Dedifferentiated amniotic fluid mesenchymal stem cell (primary cell): ENCODE results near the gene GTPBP10.
"Not testable (repeated sequence)": the region's sequence is repeated elsewhere in the genome, so short reads cannot be mapped to it uniquely, and the experiment has no call there.

ENCODE experiments used
- DNase-seq: peaks from one replicate; pipeline ENCODE4 v3.0.0-alpha.2; 2016; ENCODE audit errors: extremely low spot score

Gene GTPBP10

GRCh38 chr7:90346336-90347125 is at the start of gene GTPBP10:
TSS of gene GTPBP10 (plus strand) at chr7:90346716. CDS start at chr7:90346742, 26 bp downstream.
- DNase-seq = peak; percentile 95

GRCh38 chr7:90298145-90299038 is 48.1 kb upstream of the GTPBP10 start:
- peak; percentile 51 for DNase-seq

DNA sequence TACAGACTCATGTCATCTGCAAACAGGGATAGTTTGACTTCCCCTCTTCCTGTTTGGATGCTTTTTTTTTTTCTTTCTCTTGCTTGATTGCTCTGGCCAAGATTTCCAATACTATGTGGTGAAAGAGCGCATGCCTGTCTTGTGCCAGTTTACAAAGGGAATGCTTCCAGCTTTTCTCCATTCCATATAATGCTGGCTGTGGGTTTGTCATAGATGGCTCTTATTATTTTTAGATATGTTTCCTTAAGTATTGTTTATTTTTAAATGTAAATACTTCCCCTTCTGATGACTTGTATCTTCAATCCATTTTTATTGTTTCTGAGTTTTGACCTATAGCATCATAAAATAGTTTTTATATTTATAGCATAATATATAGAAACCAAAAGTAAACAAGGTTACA is 43.3 kb upstream of the GTPBP10 start:
- DNase-seq = no peak

- DNase-seq = no peak
These were observed 36.6 kb upstream of the GTPBP10 start for GRCh38 chr7:90309872-90310271.

GRCh38 chr7:90311175-90311574 is 35.3 kb upstream of the GTPBP10 start:
- no peak for DNase-seq

DNA sequence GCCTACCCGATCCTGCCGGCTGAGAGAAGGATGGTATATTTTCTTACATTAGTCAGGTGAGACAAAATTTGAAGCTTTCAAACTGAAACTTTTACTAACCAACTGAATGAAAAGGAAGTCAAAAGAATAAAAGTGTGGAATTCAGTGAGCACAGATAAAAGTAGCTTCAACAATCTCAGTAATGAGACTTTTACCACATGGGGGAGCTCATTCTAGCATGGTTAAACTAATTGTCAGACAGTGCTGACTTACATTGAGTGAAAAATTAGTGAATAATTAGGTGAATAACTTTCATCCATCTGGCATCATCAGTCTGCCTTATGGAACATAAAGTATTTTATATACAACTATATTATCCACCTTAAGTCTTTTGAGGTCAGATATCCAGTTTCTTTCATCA is 33.8 kb upstream of the GTPBP10 start:
- DNase-seq = no peak

DNA sequence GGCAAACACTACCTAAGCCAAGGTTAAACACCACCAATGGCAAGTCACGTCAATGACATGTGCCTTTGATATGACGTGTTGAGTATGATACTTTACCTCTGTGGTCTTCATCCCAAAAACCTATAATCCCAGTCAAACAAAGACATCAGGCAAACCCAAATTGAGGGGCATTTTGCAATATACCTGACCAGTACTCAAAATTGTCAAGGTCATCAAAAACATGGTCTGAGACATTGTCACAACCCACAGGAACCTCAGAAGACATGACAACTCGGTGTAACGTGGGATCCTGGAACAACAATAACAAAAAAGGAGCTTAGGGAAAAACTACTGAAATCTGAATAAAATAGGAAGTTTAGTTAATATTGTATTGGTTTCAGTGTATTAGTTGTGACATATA is 32.6 kb upstream of the GTPBP10 start:
- DNase-seq = no peak

DNA sequence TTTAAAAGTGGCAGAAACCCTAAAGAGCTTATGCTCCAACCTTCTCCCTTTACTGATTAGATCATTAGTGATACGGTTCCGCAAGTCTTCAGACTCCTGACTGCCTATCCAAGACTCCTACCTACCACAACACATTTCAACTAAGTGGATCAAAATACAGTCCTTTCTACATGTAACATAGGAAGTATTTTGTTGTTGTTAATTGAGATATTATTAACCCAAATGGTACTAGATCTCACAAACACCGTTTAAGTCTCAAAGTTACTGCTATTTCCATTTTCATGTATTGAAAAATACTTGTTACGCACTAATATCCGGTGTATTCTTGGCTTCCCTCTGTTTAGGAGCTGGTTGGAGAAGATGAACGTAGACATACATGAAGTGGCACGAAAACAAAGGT is 26.5 kb upstream of the GTPBP10 start:
- DNase-seq = no peak

DNA sequence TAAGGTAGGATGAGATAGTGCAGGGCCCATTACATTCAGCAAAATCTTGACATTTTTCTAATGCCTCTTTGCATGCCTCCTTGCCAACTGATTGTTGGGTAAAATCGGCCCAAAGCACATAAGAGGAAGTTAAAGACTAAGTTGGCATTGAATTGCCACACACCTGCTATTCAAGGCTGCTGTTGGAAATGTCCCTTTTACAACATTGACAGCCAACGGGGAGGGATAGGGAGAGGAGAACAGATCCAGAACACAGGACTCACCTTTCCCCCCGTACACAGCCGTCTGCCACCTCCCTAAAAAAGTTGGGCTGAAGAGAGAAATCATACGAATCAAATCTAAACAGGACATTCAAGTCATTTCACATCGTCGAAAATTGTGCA is 26.1 kb upstream of the GTPBP10 start:
- no peak for DNase-seq

DNA sequence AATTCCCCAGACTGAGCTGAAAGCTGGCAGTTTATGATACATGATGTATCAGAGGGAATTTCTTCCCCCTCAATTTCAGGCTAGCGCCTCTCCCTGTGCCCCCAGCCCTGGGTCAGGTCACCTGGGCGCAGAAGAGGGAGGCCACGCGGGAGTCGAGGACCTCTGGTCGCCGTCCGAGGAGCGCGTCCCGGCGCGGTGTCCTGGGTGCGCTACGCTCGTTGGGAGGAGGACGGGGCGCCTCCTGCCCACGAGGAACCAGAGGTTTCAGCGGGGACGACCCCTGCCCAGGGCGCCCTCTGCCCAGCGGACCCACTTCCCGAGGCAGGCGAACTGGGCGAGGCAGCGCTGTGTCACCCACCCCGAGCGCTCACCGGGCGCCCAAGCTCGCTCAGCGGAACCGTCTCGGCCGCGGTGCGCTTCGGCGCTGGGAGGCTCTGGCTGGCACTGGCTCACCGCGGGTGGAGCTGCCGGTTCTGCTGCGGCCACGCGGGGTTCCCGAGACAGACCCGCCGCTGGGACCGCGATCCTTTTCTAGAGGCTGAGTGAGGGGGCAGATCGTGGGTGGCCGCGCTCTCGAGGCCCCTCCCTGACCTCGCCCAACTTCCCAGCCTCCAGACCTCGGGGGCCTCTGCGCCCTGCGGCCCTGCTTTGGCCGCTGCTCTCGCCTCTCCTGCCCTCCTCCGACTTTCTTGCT is 25.6 kb upstream of the GTPBP10 start, which contains the start of gene FAM237B:
FAM237B (minus strand) TSS at position 504 of the 694 bp plus-strand sequence. CDS start 1,556 bp downstream, outside the sequence.
- no peak for DNase-seq

- no peak for DNase-seq
These were observed 23.7 kb upstream of the GTPBP10 start for GRCh38 chr7:90322837-90323236.

DNA sequence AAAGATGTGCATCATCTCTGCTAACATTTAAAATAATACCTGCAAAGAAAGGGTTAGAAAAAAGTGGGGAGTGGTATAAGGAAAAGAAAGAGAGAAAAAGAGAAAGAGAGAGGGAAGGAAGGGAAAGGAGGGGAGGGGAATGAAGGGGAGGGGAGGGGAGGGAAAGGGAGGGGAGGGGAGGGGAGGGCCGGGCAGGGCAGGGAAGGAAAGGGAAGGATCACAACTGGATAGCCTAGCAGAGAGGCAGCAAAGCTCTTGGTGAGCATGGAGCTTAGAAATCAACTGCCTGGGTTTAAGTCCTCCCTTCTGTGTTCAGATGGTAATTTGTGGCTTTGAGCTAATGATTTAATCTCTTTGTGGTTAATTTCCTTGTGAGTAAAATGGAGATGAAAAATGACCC is 20.0 kb upstream of the GTPBP10 start:
- DNase-seq = no peak

DNA sequence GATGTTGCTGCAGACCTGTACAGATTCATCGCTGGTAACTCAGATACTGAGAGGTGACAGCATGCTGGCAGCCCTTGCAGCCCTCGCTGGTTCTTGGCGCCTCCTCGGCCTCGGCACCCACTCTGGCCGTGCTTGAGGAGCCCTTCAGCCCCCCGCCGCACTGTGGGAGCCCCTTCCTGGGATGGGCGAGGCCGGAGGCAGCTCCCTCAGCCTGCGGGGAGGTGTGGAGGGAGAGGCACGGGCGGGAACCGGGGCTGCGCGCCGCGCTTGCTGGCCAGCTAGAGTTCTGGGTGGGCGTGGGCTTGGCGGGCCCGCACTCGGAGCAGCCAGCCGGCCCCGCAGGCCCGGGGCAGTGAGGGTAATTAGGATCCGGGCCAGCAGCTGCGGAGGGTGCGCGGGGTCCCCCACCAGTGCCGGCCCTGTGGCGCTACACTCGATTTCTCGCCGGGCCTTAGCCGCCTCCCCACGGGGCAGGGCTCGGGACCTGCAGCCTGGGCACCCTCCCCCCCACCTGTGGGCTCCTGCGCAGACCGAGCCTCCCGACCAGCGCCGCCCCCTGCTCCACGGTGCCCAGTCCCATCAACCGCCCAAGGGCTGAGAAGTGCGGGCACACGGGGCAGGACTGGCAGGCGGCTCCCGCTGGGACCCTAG is 12.2 kb upstream of the GTPBP10 start:
- DNase-seq = no peak

DNA sequence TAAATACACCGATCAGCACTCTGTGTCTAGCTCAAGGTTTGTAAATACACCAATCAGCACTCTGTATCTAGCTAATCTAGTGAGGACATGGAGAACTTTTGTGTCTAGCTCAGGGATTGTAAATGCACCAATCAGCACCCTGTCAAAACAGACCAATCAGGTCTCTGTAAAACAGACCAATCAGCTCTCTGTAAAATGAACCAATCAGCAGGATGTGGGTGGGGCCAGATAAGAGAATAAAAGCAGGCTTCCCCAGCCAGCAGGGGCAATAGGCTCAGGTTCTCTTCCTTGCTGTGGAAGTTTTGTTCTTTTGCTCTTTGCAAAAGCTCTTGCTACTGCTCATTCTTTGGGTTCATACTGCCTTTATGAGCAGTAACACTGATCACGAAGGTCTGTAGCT is 11.6 kb upstream of the GTPBP10 start:
- DNase-seq = not testable (repeated sequence)

DNA sequence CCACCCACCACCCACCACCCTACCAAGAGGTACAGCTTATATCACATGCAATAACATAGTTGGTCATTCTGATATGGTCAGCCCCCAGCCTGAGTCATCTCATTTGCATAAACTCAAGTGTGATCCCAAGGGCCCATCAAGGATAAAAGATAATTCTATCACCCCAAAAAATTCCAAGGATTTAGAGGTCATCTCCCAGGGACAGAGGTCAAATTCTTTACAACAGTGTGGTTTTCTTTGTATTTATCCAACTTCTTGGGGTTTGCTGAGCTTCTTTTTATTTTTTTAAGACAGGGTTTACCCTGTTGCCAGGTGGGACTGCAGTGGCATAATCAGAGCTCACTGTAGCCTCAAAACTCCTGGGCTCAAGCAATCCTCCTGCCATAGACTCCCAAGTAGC is 9.4 kb upstream of the GTPBP10 start:
- DNase-seq = no peak

- no peak for DNase-seq
These were observed 1.5 kb upstream of the GTPBP10 start for GRCh38 chr7:90345016-90345415.

DNA sequence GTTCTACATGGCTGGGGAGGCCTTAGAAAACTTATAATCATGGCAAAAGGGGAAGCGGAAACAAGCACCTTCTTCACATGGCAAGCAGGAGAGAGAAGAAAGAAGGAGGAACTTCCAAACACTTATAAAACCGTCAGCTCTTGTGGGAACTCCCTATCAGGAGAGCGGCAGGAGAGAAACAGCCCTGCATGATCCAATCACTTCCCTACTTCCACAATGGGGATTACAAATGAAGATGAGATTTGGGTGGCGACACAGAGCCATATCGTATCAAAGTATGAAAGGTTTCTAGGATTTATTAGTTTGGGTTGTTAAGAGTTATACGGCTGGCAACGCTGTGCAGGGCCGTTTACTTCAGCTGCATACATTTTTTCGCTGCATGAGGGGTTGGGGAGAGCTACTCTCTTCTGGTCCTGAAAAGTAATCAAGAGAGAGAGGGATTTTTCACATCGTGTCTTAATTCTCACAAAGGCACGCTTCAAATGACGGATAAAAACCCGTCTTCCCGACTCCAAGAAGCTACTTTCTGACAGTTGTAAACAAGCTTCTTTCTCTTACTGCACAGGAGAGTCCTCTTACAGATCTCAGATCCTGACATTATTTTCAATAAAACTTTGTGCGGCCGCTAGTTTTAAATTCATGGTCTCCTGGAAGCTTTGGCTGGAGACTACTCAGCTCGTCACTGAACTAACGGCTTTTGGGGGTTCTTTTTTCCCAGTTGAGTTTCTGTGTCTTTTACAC is 751 bp upstream of the GTPBP10 start:
- DNase-seq = peak; percentile 23

GRCh38 chr7:90347759-90348158 is 1.2 kb downstream of the GTPBP10 start:
- no peak for DNase-seq

- no peak for DNase-seq
These were observed 2.8 kb downstream of the GTPBP10 start for GRCh38 chr7:90349305-90349704.

- not testable (repeated sequence) for DNase-seq
These were observed 3.5 kb downstream of the GTPBP10 start for GRCh38 chr7:90350032-90350431.

DNA sequence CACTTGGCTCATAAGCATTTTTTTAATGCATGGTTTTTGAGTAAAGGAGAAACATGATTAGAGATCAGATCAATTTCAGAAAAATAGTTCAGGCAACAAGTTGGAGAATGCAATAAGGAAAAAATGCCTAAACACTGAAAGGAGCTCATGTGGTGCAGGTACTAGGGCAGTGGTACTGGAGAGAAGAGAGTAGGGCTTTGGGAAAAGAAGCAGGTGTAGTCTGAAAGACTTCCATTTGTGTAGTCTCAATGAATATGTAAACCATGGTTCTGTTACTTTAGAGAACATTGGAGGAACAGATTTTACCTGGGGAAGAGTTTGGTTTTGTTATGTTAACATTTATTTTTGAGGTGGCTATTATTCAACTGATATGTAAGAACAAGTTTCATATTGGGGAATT is 5.5 kb downstream of the GTPBP10 start:
- no peak for DNase-seq
